GM12892 (cell line): ENCODE measurements around the gene EFNA5.

Source experiments
- POLR2A ChIP-seq: IDR thresholded peaks from 2 replicates; pipeline ENCODE4 v1.6.1; 2011; ENCODE audit warnings: low read depth, low read length, control low read depth
- POLR2AphosphoS5 ChIP-seq: IDR thresholded peaks from 2 replicates; pipeline ENCODE4 v1.6.1; 2011; ENCODE audit warnings: low read depth, low read length, control low read depth

DNA sequence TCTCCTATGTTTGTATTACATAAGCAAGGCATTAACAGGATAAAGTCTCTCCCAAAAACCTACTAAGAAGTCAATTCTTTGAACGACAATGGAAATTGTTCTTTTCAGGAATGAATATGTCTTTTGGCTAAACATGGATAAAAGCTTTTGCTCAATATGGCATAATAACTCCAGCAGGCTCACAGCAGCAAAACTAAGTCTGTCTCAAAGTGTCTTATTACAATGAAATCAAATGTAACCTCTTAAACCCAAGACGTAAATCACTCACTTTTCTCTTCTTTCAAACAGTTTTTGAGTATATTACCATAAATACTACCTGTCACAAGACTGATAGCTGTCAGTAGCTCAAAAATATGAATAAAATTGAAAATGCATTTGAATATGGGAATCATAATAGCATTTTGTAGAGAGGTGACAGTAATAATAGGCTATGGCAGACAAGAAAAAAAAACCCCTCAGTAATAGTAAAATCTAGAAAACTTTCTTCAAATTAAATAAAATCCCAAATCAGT is 41.7 kb upstream of the EFNA5 start:
- no peak for TF ChIP-seq POLR2A
- TF ChIP-seq POLR2AphosphoS5: no peak
